HEK293 (cell line): ENCODE measurements around the gene PDE2A.

Experiments used
- CTCF ChIA-PET: fragments of 350-600 bp; formaldehyde crosslinking; extraction: SDS; loops from one replicate; lab custom pipeline; 2021; ENCODE audit warnings: antibody characterized with exemption; lab: Yijun Ruan, JAX
- POLR2A ChIA-PET: fragments of 300-600 bp; formaldehyde crosslinking; extraction: SDS; loops from one replicate; lab custom pipeline; 2020; ENCODE audit warnings: antibody characterized with exemption, inconsistent platforms; lab: Yijun Ruan, JAX
- H3K27ac ChIP-seq: fragments of 200-500 bp; sonication (Bioruptor generic); 2 replicates; pipeline ENCODE4 v1.5.1; 2014; ENCODE audit warnings: low read depth, low read length, control low read depth, inconsistent platforms; ENCODE audit errors: extremely low read depth
- H3K36me3 ChIP-seq, 2 experiments: fragments of 200-500 bp in 1 of 2; sonication (Bioruptor generic) in 1 of 2; 1 replicate in 1 of 2; 2 replicates in 1 of 2; pipeline ENCODE4 v1.5.1; 2014 to 2017; ENCODE audit warnings: inconsistent platforms in 2 of 2, low read length in 2 of 2; ENCODE audit not compliant: control insufficient read depth in 2 of 2, insufficient read depth in 1 of 2
- H3K4me1 ChIP-seq: fragments of 200-500 bp; sonication (Bioruptor generic); 2 replicates; pipeline ENCODE4 v1.5.1; 2014; ENCODE audit warnings: mild to moderate bottlenecking, low read length, inconsistent platforms; ENCODE audit not compliant: control insufficient read depth, insufficient read depth
- H3K4me3 ChIP-seq: 2 replicates; pipeline ENCODE4 v1.5.1; 2011; ENCODE audit warnings: low read depth, mild to moderate bottlenecking, control low read depth, low read length, moderate library complexity
- H3K9me3 ChIP-seq: fragments of 200-500 bp; sonication (Bioruptor generic); 2 replicates; pipeline ENCODE4 v1.5.1; 2014; ENCODE audit warnings: low read depth, low read length, inconsistent platforms; ENCODE audit not compliant: control insufficient read depth, insufficient read depth
- ATF2 ChIP-seq: fragments of 450-650 bp; formaldehyde crosslinking; IDR thresholded peaks from 2 replicates; pipeline ENCODE4 v1.5.1; 2016; ENCODE audit warnings: missing biosample characterization, missing genetic modification characterization, low read depth
- CTCF ChIP-seq: fragments of 450-650 bp; formaldehyde crosslinking; IDR thresholded peaks from 2 replicates; pipeline ENCODE4 v1.5.1; 2016; ENCODE audit warnings: missing biosample characterization, missing genetic modification characterization
- EGR2 ChIP-seq: fragments of 450-650 bp; formaldehyde crosslinking; IDR thresholded peaks from 2 replicates; pipeline ENCODE4 v1.5.1; 2016; ENCODE audit warnings: low read depth, missing biosample characterization, missing genetic modification characterization
- GLI4 ChIP-seq: fragments of 450-650 bp; formaldehyde crosslinking; IDR thresholded peaks from 2 replicates; pipeline ENCODE4 v1.5.1; 2016; ENCODE audit warnings: missing biosample characterization, missing genetic modification characterization
- GLIS1 ChIP-seq: fragments of 450-650 bp; formaldehyde crosslinking; IDR thresholded peaks from 2 replicates; pipeline ENCODE4 v1.5.1; 2016; ENCODE audit warnings: missing biosample characterization, missing genetic modification characterization
- GLIS2 ChIP-seq: fragments of 450-650 bp; formaldehyde crosslinking; IDR thresholded peaks from 2 replicates; pipeline ENCODE4 v1.5.1; 2016; ENCODE audit warnings: missing biosample characterization, missing genetic modification characterization
- KLF8 ChIP-seq: fragments of 450-650 bp; formaldehyde crosslinking; IDR thresholded peaks from 2 replicates; pipeline ENCODE4 v1.5.1; 2016; ENCODE audit warnings: missing biosample characterization, missing genetic modification characterization
- SALL2 ChIP-seq: fragments of 450-650 bp; formaldehyde crosslinking; IDR thresholded peaks from 2 replicates; pipeline ENCODE4 v1.5.0; 2017; ENCODE audit warnings: missing biosample characterization, mild to moderate bottlenecking, missing genetic modification characterization, borderline replicate concordance
- SCRT1 ChIP-seq: fragments of 450-650 bp; formaldehyde crosslinking; IDR thresholded peaks from 2 replicates; pipeline ENCODE4 v1.5.1; 2016; ENCODE audit warnings: missing biosample characterization, missing genetic modification characterization, borderline replicate concordance
- WT1 ChIP-seq: fragments of 450-650 bp; formaldehyde crosslinking; IDR thresholded peaks from 2 replicates; pipeline ENCODE4 v1.5.1; 2016; ENCODE audit warnings: missing biosample characterization, missing genetic modification characterization
- ZBTB8A ChIP-seq: fragments of 450-650 bp; formaldehyde crosslinking; IDR thresholded peaks from 2 replicates; pipeline ENCODE4 v1.5.1; 2016; ENCODE audit warnings: missing biosample characterization, missing genetic modification characterization
- ZFHX2 ChIP-seq: fragments of 450-650 bp; formaldehyde crosslinking; conservative IDR thresholded peaks from 2 replicates; pipeline ENCODE4 v1.5.1; 2016; ENCODE audit warnings: missing biosample characterization, missing genetic modification characterization
- ZIC2 ChIP-seq: fragments of 450-650 bp; formaldehyde crosslinking; IDR thresholded peaks from 2 replicates; pipeline ENCODE4 v1.5.1; 2016; ENCODE audit warnings: missing biosample characterization, missing genetic modification characterization
- ZNF155 ChIP-seq: fragments of 450-650 bp; formaldehyde crosslinking; IDR thresholded peaks from 2 replicates; pipeline ENCODE4 v1.5.1; 2016; ENCODE audit warnings: missing biosample characterization, missing genetic modification characterization
- ZNF16 ChIP-seq: fragments of 450-650 bp; formaldehyde crosslinking; IDR thresholded peaks from 2 replicates; pipeline ENCODE4 v1.5.1; 2016; ENCODE audit warnings: low read depth, missing biosample characterization, missing genetic modification characterization
- ZNF248 ChIP-seq: fragments of 450-650 bp; formaldehyde crosslinking; IDR thresholded peaks from 2 replicates; pipeline ENCODE4 v1.5.1; 2017; ENCODE audit warnings: missing biosample characterization, missing genetic modification characterization
- ZNF292 ChIP-seq: fragments of 450-650 bp; formaldehyde crosslinking; IDR thresholded peaks from 2 replicates; pipeline ENCODE4 v1.5.1; 2016; ENCODE audit warnings: low read depth, missing biosample characterization, missing genetic modification characterization, borderline replicate concordance
- ZNF501 ChIP-seq: fragments of 450-650 bp; formaldehyde crosslinking; IDR thresholded peaks from 2 replicates; pipeline ENCODE4 v1.5.1; 2016; ENCODE audit warnings: missing biosample characterization, missing genetic modification characterization
- ZNF560 ChIP-seq: fragments of 450-650 bp; formaldehyde crosslinking; IDR thresholded peaks from 2 replicates; pipeline ENCODE4 v1.5.1; 2017; ENCODE audit warnings: missing biosample characterization, missing genetic modification characterization, borderline replicate concordance
- ZNF785 ChIP-seq: fragments of 450-650 bp; formaldehyde crosslinking; IDR thresholded peaks from 2 replicates; pipeline ENCODE4 v1.5.1; 2016; ENCODE audit warnings: missing biosample characterization, missing genetic modification characterization
- ZNF830 ChIP-seq: fragments of 450-650 bp; IDR thresholded peaks from 2 replicates; pipeline ENCODE4 v1.5.0; 2018; ENCODE audit warnings: missing biosample characterization, missing genetic modification characterization, low read depth, mild to moderate bottlenecking, moderate library complexity
- ZXDB ChIP-seq: fragments of 450-650 bp; formaldehyde crosslinking; IDR thresholded peaks from 2 replicates; pipeline ENCODE4 v1.5.1; 2016; ENCODE audit warnings: missing biosample characterization, missing genetic modification characterization
- TF ChIP-seq, protein P1 (sequence below): fragments of 450-650 bp; formaldehyde crosslinking; IDR thresholded peaks from 2 replicates; pipeline ENCODE4 v1.5.1; 2016; ENCODE audit warnings: missing biosample characterization, missing genetic modification characterization
- TF ChIP-seq, protein P2 (sequence below): fragments of 450-650 bp; formaldehyde crosslinking; IDR thresholded peaks from 2 replicates; pipeline ENCODE4 v1.5.1; 2016; ENCODE audit warnings: missing biosample characterization, missing genetic modification characterization

Gene PDE2A

GRCh38 chr11:72594493-72595291 is 79.5 kb downstream of the PDE2A start (continued):
- TF ChIP-seq GLIS1 (0 out of 2 replicates have a peak, but pooled peaks have one; percentile 11), ZNF560 (no peak), ZFHX2 (tag by site-specific recombination) (0 out of 2 replicates have a peak, but pooled peaks have one; percentile 10), ZIC2 (tag by site-specific recombination) (peak; percentile 62)
- TF ChIP-seq, protein P1, sequence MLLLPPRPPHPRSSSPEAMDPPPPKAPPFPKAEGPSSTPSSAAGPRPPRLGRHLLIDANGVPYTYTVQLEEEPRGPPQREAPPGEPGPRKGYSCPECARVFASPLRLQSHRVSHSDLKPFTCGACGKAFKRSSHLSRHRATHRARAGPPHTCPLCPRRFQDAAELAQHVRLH (tag by site-specific recombination) = no peak
- TF ChIP-seq, all 188 proteins: peak for 3

- no peaks in the 10 kb centered on the region for H3K36me3 ChIP-seq
- no peak overlapping the region for H3K27ac ChIP-seq
- ChIA-PET POLR2A (no interaction called here), CTCF (interaction anchor here (0.6 to 3.7 kb wide), 4 partner anchors 10 to 135 kb away, joined by 4 to 22 read pairs (median 5); no protein-coding TSS in a partner anchor)
- H3K4me3 ChIP-seq = no peak overlapping the region
- H3K9me3 ChIP-seq = no peaks in the 10 kb centered on the region
- TF ChIP-seq ZNF501 (tag by site-specific recombination) (no peak), ZNF16 (tag by site-specific recombination) (peak; percentile 64; the same call in 1 of the 2 replicates), SALL2 (no peak), SCRT1 (tag by site-specific recombination) (no peak), ZNF248 (tag by site-specific recombination) (no peak), ZFHX2 (tag by site-specific recombination) (0 out of 2 replicates have a peak, but pooled peaks have one; percentile 46), ZNF292 (tag by site-specific recombination) (no peak), ZXDB (tag by site-specific recombination) (no peak), ZNF785 (tag by site-specific recombination) (no peak), WT1 (tag by site-specific recombination) (no peak), GLI4 (tag by site-specific recombination) (0 out of 2 replicates have a peak, but pooled peaks have one; percentile 30), ATF2 (tag by site-specific recombination) (no peak)
- TF ChIP-seq, protein P2, sequence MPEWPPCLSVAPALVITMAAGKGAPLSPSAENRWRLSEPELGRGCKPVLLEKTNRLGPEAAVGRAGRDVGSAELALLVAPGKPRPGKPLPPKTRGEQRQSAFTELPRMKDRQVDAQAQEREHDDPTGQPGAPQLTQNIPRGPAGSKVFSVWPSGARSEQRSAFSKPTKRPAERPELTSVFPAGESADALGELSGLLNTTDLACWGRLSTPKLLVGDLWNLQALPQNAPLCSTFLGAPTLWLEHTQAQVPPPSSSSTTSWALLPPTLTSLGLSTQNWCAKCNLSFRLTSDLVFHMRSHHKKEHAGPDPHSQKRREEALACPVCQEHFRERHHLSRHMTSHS (tag by site-specific recombination) = no peak
- H3K4me1 ChIP-seq = no peaks in the 10 kb centered on the region
Measured at GRCh38 chr11:72592698-72593495, 81.3 kb downstream of the PDE2A start.

DNA sequence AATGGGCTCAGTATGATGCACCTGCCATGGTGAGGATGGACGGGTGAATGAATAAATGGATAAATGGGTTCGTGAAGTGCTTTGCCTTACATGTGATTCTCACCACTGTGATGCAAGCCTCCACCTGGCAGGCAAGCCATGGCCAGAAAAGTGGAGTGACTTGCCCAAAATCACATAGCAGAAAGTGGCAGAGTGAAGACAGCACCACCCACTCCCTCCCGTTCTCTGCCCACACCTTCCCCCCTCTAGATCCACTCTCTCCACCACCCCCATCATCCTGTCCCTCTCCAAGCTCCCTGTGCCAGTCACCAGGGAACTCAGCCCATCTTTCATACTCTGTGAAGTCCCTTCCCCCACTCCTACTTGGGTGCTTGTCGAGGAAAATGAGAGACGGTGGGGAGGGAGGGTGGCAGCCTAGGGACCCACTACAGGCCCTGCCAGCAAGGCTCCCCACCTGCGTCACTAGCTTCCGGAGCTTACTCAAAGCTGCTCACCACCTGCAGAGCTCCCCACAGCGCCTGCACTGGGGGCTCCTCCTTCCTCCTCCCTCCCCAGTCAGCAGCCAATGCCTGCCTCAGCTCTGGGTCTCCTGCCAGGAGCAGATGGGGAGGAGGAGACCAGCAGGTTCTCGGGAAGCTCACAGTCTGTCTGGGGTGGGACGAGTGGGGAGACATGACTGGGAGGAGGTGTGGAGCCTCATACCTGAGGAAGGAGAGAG is 82.3 kb downstream of the PDE2A start:
- no peak overlapping the region for H3K4me3 ChIP-seq
- H3K36me3 ChIP-seq = no peaks in the 10 kb centered on the region
- H3K9me3 ChIP-seq = no peaks in the 10 kb centered on the region
- no peaks in the 10 kb centered on the region for H3K4me1 ChIP-seq
- ChIA-PET CTCF (interaction anchor here (0.6 to 3.7 kb wide), 4 partner anchors 11 to 745 kb away, joined by 3 to 22 read pairs (median 5); no protein-coding TSS in a partner anchor), POLR2A (no interaction called here)
- H3K27ac ChIP-seq = no peak overlapping the region
- TF ChIP-seq ZBTB8A (tag by site-specific recombination) = no peak
- 0 out of 2 replicates have a peak, but pooled peaks have one; percentile 37 for TF ChIP-seq GLIS2 (tag by site-specific recombination)
- no peak for TF ChIP-seq KLF8 (tag by site-specific recombination)
- peak; percentile 92 for TF ChIP-seq GLIS1
- TF ChIP-seq CTCF = no peak
- no peak for TF ChIP-seq ZNF830 (tag by site-specific recombination)
- TF ChIP-seq EGR2 = peak; percentile 73; the same call in 1 of the 2 replicates
- TF ChIP-seq ZFHX2 (tag by site-specific recombination) = peak; percentile 80
- TF ChIP-seq ZNF155 = no peak
- TF ChIP-seq SALL2 = no peak
